T-helper 1 cell treated with Interleukin-12 subunit alpha and Interleukin-12 subunit beta and Interleukin-4 antibody, amounts not matched to agents 30 ng/mL and 1 ng/mL, for 36 hours (primary cell): ENCODE data around the gene ATP1B2. TPM values are rescaled to one million over a fixed set of nuclear protein-coding genes. Genes with fewer than 3 reads are reported as not detected.

Source experiments
- intact Hi-C: fragments of 100-400 bp; cut with micrococcal nuclease; formaldehyde crosslinking; loops from one replicate; pipeline ENCODE4 v1.15.1; 2024
- total RNA-seq: library from RNA; stranded (reverse); gene quantifications from 2 replicates; pipeline ENCODE4 v1.2.3, GENCODE V29; 2022

The ATP1B2 gene
- total RNA-seq, 1 donor from 2014 or later: 0.22 TPM

DNA sequence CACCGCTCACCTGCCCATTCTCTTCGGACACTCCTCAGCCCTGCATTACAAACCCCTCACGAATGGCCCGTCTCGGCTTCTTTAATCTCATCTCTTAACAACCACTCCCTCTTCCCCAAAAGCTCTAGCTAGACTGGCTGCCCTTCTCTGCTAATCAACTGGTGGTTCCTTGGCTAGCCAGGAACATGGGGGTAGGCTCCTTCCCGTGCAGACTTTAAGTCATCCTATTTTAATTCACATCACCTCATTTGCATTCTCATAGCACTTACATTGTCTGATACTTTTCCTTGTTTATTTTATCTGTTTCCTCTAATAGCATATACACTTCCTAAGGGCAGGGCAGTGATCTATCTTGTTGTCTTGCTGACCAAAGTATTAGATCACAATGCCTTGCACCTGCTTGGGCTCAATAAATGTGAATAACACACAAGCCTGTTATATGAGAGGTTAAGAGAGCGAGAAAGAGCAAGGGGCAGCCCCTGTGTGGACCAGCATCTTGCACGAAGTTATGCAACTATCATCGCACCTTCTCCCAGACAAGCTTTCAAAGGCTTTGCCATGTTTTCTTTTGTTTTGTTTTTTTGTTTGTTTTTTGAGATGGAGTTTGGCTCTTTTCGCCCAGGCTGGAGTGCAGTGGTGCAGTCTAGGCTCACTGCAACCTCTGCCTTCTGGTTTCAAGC lies 26.8 kb downstream of the ATP1B2 start:
- intact Hi-C loops: loop anchor here (10.0 kb wide), 1 partner anchor 153 kb away; no protein-coding TSS in a partner anchor

DNA sequence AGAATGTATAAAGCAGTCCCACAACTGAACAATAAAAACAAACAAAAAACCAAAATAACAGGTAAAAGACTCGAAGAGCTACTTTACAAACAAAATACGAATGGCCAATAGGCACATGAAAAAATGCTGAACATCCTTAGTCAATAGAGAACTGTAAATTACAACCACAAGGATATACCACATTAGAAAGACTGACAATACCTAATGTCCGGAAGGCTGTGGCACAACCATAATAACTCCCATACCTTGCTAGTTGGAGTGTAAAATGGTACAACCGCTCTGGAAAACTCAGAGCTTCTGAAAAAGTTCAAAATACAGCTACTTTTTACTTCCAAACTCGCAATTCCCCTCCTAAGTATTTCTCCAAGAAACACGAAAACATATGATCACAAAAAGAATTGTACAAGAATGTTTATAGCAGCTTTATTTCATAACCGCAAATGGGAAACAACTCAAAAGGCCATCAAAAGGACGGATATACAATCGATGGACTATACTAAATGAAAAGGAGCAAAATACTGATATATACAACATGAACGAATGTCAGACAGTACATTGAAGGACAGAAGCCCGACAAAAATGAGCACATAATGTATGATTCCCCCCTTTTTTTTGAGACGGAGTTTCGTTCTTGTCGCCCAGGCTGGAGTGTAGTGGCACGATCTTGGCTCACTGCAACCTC lies 34.3 kb downstream of the ATP1B2 start:
- intact Hi-C loops: no loop called here

DNA sequence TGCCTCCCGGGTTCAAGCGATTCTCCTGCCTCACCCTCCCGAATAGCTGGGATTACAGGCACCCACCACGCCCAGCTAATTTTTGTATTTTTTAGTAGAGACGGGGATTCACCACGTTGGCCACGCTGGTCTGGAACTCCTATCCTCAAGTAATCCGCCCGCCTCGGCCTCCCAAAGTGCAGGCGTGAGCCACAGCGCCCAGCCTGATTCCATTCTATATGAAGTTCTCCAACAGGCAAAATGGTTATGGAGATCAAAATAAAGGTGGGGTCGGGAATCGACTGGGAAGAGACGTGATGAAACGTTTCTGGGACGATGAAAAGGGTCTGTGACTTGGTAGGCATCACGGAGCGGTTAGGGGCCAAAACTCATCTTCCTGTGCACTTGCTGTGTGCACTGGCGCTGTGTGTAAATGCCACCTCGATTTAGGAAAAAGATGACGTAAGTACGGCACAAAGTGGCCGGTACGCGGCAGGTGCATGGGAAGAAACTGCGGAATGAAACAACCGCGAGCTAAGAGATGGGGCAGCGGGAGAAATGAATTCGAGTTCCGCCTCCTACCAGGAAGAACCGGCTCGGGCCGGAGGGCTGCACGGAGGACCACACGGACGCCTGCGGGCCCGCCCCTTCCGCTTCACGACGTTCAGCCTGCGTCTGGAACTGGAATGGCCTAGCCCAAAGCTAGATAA lies 35.0 kb downstream of the ATP1B2 start:
- intact Hi-C loops: loop anchor here (1.0 to 2.0 kb wide), 5 partner anchors 35 to 201 kb away; partner anchors contain the start of genes ATP1B2, MPDU1 and POLR2A

DNA sequence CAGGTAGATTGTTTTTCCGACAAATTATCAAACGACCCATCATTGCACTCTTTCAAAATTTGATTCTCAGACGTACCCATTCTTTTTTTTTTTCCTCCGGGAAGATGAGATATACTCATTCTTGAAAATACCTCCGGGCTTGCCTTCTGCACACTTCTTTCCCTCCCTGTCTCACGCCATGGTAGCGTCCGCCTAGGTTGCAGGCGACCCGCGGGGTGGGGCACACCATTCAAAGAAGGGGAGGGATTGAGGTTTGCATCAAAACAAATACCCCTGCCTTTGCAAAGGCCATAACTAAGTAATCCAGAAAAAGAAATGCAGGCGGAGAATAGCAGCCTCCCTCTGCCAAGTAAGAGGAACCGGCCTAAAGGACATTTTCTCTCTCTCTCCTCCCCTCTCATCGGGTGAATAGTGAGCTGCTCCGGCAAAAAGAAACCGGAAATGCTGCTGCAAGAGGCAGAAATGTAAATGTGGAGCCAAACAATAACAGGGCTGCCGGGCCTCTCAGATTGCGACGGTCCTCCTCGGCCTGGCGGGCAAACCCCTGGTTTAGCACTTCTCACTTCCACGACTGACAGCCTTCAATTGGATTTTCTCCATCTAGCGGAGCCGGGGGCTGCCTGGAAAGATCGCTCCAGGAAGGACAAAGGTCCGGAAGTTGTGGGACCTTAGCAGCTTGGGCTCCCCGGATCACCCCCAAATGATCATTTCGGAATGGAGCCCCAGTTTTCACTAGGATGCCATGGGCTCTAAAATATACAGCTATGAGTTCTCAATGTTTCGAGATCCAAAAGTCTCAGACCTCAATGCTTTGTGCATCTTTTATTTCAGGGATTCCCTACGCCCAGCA lies 35.7 kb downstream of the ATP1B2 start:
- intact Hi-C loops: loop anchor here (1.0 to 2.0 kb wide), 11 partner anchors 36 to 434 kb away; partner anchors contain the start of genes ATP1B2, EIF5A, ELP5 and MPDU1

DNA sequence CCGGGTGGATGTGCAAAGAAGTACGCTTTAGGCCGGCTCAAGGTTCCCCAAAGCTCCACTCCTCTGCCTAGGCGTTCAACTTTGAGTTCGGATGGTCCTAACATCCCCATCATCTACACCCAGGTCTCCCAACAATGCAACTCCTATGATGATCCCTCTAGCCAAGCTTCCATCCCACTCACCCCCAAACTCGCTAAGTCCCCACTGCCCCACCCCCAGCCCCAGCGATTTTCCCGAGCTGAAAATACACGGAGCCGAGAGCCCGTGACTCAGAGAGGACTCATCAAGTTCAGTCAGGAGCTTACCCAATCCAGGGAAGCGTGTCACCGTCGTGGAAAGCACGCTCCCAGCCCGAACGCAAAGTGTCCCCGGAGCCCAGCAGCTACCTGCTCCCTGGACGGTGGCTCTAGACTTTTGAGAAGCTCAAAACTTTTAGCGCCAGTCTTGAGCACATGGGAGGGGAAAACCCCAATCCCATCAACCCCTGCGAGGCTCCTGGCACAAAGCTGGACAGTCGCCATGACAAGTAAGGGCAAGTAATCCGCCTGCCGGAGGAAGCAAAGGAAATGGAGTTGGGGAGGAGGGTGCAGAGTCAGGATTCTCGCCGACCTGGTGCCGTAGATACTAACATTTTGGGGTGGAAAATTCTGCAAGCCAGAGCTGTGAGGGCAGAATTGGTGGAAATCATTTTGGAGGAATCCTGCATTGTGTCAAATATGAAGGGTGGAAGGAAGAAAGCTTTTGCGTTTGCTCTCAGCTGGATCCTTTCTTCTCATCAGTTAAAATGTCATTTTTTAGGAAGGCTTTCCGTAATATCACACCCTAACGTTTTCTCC lies 36.6 kb downstream of the ATP1B2 start, which contains the start of gene TP53:
TP53 (minus strand) TSS at position 419 of the 836 bp plus-strand sequence. CDS start 10,896 bp downstream, outside the sequence.
- intact Hi-C loops: loop anchor here (1.0 to 2.0 kb wide), 7 partner anchors 46 to 435 kb away; partner anchors contain the start of genes EIF5A, ELP5 and SENP3

DNA sequence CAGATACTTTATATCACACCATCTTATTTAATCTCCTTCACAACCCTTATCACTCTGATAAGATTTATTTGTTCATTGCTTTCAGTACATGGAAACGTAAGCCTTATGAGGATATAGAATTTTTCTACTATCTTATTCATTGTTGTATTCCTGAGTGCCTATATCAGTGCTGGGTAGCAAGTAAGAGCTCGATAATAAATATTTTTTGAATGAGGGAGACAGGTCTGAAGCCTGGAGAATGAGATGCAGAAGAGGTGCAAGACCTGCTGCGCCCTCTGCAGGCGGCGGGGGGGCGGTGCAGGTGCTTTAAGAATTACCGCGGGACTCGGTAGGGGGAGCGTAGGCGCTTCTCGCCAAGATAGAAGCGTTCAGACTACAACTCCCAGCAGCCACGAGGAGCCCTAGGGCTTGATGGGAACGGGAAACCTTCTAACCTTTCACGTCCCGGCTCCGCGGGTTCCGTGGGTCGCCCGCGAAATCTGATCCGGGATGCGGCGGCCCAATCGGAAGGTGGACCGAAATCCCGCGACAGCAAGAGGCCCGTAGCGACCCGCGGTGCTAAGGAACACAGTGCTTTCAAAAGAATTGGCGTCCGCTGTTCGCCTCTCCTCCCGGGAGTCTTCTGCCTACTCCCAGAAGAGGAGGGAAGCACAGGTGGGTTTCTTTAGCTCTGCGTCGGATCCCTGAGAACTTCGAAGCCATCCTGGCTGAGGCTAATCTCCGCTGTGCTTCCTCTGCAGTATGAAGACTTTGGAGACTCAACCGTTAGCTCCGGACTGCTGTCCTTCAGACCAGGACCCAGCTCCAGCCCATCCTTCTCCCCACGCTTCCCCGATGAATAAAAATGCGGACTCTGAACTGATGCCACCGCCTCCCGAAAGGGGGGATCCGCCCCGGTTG lies 37.4 kb downstream of the ATP1B2 start, which contains the start of gene WRAP53:
WRAP53 (plus strand) TSS at position 570 of the 900 bp plus-strand sequence; CDS start at position 742, 172 bp downstream.
- intact Hi-C loops: loop anchor here (1.0 to 2.0 kb wide), 8 partner anchors 47 to 436 kb away; partner anchors contain the start of genes EIF5A, ELP5, NAA38 and SENP3

DNA sequence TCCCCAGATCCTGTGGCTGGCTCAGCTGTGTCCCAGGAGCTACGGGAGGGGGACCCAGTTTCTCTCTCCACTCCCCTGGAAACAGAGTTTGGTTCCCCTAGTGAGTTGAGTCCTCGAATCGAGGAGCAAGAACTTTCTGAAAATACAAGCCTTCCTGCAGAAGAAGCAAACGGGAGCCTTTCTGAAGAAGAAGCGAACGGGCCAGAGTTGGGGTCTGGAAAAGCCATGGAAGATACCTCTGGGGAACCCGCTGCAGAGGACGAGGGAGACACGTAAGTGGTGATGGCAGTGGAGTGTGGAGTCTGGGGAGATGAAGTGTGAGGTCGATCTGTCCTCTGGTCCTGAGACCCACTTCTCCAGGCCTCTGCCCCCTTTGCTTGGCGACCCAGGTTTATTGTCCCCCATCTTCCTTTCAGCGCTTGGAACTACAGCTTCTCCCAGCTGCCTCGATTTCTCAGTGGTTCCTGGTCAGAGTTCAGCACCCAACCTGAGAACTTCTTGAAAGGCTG lies 38.1 kb downstream of the ATP1B2 start:
- intact Hi-C loops: loop anchor here (1.0 kb wide), 1 partner anchor 168 kb away; the partner anchor contains the start of gene NAA38

DNA sequence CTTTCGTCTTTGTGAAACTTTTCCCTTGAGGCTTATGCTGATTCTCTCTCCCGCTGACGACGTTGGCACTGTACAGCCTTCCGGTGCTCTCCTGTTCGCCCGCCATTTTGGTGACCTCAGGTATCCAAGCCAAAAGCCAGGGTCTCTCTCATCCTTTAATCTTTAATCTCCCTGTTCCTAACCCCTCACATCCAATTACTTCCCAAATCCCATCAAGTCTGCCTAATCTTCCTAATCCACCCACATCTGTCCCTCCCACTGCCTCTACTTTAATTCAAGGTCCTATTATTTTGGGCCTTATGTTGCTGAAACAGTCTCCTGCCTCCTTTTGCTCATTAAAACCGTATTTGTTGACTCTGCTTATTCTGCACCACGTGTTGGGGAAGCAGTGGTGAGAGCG lies 44.9 kb downstream of the ATP1B2 start:
- intact Hi-C loops: no loop called here

DNA sequence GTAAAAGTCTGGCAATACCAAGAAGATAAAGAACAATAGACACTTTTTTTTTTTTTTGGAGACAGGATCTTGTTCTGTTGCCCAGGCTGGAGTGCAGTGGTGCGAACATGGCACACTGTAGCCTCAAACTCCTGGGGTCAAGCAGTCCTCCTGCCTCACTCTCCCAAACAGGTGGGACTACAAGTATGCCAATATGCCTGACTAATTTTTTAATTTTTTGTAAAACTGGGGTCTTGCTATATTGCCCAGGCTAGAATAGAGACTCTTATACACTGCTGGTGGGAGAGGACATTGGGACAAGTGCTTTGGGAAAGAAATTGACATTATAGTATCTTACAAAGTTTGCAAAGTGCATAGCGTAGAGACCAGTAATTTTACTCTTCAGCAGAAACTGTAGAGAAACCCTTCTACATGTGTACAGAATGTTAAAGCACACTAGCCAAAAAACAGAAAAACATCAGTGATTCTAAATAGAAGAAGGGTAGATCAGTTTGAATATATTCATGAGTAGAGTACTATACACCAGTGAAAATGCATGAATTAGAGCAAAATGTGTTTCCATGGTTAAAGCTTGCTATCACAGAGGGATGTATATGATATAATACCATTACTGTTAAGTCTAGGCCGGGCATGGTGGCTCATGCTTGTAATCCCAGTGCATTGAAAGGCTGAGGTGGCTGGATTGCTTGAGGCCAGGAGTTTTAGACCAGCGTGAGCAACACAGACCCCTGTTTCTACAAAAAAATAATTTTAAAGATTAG lies 47.3 kb downstream of the ATP1B2 start:
- intact Hi-C loops: no loop called here

DNA sequence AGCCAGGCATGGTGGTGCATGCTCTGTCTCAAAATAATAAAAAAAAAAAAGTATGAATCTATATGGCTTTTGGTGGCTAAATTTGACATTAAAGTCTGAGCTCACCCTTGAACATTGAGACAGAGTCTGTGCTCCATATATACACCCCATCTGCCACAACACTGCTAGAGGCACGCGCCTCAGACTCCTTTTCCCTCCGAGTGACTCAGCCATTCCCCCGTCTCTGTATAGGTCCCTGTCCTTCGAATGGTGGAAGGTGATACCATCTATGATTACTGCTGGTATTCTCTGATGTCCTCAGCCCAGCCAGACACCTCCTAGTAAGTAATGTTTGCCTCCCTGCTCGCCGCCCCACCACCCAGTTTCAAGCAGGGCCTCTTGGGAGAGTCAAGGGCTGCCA lies 49.8 kb downstream of the ATP1B2 start:
- intact Hi-C loops: no loop called here

DNA sequence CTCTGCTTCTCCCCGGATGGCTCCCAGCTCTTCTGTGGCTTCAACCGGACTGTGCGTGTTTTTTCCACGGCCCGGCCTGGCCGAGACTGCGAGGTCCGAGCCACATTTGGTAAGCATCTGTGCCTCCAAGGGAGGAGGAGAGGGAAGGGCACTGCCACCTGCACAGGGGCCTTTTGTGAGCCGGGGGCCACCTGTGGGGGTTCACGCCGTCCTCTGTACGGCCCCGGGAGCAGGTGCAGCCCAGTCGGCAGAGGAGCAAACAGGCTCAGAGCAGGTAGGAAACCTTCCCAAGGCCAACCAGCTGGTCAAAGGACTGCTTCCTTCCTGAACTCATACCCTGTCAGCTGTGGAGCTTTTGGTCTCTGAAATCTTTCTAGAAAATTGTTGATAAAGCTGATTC lies 51.0 kb downstream of the ATP1B2 start:
- intact Hi-C loops: no loop called here

DNA sequence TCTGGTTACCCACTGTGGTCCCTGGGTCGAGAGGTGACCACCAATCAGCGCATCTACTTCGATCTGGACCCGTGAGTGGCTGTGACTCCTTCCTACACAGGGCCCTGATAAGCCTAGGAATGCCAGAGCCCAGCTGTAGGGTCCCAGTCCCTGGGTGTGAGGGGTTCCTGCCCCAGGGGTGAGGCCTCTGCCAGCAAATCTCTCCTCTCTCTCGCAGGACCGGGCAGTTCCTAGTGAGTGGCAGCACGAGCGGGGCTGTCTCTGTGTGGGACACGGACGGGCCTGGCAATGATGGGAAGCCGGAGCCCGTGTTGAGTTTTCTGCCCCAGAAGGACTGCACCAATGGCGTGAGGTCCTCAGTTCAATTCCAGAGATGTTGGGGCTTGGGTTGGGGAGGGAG lies 52.0 kb downstream of the ATP1B2 start:
- intact Hi-C loops: no loop called here

DNA sequence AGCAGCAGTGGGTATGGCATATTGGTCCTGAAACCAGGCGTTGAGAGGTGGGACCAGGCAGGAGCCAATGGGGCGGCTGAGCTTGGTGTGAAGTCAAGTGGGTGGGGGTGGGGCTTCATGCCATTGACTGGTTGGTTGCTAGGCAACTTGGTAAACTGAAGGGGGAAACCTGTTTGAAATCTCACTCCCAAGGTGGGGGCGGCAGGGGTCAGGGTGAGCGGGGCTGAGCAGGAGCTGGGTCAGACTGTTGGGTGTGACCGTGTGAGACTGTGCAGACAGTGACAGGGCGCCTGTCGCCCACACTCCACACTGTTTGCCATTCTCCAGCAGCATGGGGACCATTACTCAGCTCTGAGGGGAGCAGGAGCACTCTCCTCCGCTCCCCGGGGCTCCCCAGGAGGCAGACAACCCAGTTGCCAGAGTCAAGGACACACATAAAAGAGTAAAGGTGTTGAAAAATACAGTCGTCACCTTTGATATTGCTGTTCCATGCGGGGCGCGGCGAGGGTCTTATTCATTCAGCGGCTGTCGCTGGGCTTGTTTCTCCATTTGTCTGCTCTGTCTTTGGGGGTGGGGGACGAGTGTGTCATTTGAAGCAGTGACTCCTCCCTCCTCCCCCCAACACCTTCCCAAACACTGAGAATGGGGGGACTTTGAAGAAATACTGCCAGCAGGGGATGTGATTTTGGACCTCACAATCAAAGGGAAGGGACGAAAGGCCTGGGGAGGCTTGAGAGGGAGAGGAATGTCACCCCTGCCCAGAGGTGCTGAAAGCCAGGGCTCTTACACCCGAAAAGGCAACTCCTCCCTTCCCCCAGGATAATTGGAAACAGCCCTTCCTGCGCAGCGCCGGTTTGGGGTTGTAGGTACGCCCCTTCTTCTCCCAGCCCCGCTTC lies 53.1 kb downstream of the ATP1B2 start:
- intact Hi-C loops: no loop called here

DNA sequence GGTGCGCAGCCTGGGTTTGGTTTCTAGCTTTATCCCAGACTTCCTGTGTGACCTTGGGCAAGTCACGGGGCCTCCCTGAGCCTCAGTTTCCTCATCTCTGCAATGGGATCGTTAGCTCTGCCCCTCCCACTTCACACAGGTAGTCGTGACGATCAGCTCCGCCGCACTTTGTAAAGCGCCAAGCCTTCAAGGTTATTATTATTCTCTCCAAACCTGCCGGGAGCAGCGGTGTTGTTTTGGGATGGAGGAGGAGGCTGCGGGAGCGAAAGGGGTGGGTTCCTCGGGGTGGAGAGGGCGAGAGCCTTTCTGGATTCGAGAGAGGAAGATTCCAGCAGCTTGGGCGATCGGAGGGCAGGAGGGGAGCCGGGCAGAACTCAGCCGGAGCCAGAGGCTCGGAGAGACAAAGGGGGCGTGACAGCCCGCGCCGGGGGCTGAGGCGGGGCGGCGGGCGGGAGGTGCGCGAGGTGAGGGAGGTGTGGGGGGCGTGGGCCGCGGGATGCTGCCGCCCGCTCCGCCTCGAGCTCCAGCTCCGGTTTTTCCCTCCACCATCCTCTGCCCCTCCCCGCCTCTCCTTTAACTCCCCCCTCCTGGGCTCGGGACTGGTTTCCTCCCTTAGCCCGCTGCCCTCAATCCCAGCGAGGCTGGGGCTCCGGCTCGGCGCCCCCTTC lies 54.0 kb downstream of the ATP1B2 start, which contains the start of gene EFNB3:
EFNB3 (plus strand) TSS at position 602 of the 668 bp plus-strand sequence. CDS start 397 bp downstream, outside the sequence.
- intact Hi-C loops: no loop called here

DNA sequence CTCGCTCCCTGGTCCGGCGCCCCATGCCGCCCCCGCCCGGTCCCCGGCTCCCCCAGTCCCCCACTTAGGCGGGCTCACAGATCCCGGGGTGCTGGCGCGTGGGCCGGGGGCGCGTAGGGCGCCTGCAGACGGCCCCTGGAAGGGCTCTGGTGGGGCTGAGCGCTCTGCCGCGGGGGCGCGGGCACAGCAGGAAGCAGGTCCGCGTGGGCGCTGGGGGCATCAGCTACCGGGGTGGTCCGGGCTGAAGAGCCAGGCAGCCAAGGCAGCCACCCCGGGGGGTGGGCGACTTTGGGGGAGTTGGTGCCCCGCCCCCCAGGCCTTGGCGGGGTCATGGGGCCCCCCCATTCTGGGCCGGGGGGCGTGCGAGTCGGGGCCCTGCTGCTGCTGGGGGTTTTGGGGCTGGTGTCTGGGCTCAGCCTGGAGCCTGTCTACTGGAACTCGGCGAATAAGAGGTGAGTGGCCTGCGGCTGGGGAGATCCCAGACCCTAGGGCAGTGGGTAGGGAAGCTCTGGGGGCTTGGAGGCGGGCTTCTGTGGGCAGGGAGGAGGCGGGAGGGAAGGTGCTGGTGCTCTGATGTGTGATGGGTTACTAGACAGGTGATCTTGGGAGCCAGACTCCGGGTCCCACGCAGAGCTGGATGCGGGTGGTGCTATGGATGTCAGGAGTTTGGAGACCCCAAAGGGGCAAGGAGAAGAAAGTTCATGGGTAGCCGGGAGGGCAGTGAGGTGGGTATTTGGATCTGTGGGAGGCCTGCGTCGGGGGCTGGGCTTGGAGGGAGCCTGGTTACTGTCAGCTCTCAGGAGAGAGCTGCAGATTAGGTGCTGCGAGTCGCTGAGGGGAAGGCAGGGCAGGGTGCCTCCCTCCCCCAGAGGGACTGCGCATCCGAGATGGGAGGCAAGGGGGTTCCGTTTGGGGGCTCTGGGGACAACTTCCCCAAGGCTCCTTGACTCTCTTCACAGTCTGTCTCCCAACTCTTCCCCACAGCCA lies 54.8 kb downstream of the ATP1B2 start:
- intact Hi-C loops: no loop called here
